NOMO-1 treated with DMSO at 0.1 percent for 48 hours (cell line): ENCODE data around the gene BBS9.

Source experiments
- DNase-seq: peaks from one replicate; lab custom pipeline; 2025; ENCODE audit not compliant: unreplicated experiment; lab: John Stamatoyannopoulos, UW

The BBS9 gene

DNA sequence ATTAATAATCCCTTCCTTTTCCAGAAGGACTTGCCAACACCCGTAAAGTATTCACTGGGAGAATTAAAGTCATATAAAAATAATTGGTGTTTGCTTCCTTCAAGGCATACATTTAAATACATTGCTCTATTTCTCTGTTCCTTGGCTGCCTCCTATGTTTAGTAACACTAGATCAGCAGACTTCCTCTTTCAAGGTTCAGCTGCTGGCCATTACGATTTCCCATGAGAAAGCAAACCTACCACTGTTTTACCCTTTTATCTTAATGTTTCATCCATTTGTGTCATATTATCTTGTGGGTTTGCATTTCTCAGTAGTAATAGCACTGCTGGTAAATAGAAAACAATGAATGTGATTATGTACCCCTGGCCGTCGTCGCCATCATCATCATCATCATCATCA lies 462.1 kb downstream of the BBS9 start:
- DNase-seq: peak; percentile 62

DNA sequence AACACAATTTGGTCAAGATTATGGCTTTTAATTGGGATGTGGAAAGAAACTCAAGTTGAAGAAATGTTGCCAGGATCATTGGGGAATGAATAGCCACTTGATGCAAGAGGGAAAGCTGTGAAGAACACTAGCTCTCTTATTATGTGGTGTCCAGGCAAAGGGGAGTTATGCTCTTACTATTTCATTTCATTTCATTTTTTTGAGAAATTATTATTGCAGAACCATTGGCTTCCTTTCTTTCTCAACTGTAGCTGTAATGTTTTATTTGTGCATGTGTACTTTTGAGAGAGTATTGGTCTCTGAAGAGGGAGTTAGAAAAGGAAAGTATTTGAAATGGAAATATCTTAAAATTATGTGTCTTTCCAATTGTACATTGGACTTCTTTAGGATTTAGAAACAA lies 463.4 kb downstream of the BBS9 start:
- DNase-seq: no peak

DNA sequence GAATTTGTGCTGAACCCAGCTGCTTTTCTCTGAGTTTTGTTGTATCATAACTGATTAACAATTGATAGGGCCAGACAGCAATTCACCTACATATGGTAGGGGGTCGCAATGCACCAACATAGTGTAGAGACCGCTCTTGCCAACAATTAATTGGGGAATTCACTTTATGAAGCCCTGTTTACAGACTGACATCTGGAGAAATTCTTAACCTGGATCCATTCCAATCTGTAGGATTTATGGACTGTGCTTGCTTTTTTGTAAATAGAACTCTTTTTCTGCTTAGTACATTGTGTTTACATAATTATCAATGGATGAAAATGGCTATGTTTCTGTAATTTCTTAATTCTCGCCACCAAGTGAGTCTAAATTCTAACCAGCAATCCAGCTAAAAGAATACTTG lies 464.2 kb downstream of the BBS9 start:
- DNase-seq: no peak

DNA sequence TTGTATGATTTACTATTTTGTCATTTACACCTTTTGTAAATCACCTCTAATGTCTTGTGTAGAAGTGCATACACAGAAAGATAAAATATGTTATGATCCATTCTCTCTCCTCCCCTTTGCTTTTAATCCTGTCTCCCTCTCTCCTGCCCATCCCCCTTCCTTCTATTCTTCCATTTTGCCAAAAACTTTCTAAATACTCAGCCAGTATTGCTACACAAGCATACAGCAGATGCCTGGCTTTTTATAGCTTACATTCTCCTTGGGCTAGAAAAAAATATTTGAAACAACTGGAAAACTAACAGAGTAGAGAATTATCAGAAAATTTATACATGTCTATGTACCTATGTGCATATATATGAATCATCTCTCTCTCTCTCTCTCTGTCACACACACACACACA lies 467.3 kb downstream of the BBS9 start:
- no peak for DNase-seq

DNA sequence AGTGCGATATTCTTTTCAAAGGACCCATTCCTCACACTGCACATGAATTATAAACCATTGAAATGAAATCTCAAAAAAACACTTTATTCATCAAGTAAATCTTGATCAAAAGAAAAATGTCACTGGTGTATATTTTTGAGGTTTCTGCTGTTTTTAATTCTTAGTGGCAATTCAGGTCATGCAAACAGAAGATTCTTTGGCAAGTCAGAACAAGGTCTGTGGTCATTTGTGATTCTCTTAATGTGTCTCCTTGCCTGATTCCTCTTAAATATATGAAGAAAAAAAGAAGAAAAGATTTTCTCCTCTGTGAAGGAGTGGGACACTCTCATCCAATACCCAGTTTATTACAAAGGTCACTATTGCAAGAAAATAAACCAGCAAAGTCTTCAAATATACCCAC lies 467.8 kb downstream of the BBS9 start:
- no peak for DNase-seq

DNA sequence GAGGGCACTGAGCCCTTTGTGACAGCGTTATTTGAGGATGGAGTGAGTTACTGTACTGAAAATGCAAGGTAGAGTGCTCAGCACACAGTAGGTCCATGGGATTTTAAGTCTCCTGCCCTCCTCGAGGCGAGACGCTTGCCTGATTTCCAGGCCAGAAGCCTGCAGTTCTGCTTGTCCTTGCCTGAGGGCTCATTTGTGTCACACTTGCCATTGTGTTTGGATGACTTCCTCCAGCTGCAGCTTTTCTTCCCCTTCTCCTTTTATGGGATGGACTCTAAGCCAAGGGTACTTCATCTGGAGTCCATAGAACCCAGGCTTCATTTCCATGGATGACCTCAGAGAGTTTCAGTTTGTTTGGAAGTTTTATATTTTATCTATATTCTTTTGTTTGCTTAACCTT lies 471.7 kb downstream of the BBS9 start:
- no peak for DNase-seq

DNA sequence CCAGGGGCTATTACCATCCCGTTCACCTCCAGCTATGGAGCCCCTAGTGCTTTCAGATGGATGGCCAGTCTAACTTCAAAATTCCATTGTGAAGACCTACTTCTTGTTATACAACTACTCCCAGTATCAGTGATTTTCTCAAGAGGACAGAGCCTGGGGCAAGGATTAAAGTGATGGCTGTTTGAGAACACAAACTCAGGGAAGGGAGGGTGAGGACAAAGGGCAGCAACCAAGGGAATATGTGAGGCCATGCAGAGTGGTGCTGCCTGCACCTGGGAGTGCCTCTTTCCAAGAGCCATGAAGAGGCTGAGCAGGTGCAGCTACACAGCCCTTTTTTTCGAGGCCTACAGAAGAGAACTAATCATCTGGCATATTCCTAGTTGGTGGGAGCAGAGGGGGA lies 472.5 kb downstream of the BBS9 start:
- DNase-seq: no peak

DNA sequence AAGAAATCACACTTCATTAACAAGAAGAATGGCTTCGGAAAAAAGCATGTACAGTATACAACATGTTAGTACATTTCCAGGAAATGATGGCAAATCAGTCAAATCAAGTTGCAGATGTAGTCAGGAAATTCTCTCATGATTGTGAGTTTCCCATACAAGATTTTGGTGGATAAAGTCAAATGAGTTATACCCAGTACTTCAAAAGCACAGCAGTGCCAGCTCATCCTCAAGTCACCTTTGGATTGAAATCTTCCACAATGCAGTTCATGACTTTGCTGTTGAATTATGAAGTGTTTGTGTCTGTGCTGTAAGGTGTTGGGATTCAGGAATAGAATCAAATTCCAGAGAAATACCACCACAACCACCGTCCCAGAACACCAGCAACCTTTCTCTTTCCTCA lies 474.7 kb downstream of the BBS9 start:
- no peak for DNase-seq

DNA sequence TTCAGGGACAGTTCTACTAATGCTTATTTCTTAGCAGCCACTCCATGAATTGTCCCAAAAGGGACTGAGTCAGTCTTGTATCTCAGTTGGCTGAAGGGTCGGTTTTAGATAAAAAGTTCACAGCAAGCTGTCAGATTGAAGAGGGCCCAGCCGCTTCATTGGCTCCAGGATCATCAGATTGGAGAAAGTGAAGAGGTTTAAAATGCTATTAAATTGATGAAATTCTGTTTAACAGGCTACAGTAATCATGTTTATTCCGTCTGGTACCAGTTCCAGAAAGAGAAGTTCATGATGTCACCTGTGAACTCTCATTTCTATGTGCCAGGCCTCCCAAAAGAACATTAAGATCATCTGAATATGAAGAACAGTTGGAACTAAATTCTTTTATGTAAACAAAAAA lies 481.6 kb downstream of the BBS9 start:
- DNase-seq: no peak

DNA sequence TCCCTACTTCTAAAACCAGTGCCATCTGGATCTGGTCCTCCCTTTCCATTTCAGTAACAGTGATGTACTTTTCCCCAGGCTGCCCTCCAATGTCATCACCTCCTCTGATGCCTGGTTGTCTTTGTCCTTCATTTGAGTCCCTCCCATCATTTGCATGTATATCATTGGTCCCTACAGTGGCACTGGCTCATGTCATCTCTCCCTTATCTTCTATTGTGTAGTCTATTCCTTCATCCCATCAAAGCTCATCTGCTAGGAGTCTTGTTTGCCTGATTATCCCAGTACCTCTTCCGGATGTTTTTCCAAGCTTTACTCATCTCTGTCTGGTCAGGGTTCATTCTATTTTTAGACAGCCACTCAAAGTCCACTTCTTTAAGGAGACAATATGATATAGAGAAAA lies 483.1 kb downstream of the BBS9 start:
- no peak for DNase-seq

DNA sequence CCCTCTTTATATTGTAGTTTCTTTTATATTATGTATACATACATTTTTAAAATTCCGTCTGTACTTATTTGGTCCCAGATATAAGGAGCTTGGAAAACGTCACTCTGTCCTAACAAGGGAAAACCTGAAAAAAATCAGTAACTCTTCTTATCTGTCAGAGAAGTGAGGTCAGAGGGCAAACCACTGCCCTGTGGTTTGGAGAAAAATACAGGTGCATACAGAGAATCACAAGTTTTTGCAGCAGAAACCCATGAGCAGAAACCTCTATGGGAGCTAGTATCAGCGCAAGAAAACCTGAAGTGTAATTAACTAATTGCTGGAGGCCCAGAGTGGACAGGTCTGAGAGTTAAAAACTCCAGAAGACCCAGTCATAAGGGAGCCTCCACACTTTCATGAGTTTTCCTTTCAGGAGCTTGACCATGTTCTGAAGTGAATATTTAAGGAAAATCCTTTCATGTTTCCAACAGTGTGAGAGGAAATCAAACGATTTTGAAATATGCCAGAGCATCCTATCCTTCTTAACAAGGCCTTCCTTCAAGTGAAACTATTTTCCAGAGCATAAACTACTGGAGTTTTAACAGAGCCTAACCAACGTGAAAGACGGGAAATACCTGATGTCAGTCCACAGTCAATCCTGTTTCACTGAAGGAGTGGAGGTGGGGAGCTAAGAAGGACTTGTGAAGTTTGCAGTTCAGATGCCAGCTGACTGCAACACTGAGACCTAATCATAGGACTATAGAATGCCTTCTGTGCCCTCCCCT lies 485.2 kb downstream of the BBS9 start:
- no peak for DNase-seq

DNA sequence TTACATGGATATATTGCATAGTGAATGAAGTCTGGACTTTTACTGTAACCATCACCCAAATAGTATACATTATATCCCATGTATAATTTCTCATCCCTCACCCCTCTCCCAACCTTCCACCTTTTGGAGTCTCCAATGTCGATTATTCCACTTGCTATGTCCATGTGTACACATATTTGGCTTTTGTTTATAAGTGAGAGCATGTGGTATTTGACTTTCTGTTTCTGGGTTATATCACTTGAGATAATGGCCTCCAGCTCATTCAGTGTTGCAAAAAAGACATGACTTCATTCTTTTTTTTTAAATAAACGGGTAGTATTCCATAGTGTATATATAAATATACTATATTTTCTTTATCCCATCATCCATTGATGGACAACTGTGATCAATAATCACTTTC lies 487.4 kb downstream of the BBS9 start:
- DNase-seq: no peak

DNA sequence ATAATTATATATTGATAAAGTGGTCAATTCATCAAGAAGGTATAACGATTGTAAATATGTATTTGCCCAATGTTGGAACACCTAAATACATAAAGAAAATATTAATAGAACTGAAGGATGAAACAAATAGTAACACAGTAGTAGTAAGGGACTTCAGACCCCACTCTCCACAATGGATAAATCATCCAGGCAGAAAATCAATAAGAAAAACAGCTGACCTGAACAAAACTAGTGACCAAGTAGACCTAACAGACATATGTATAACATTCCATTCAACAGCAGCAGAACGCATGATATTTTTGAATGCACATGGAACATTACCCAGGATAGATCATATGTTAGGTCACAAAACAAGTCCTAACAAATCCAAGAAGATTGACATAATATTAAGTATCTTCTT lies 489.9 kb downstream of the BBS9 start:
- no peak for DNase-seq

DNA sequence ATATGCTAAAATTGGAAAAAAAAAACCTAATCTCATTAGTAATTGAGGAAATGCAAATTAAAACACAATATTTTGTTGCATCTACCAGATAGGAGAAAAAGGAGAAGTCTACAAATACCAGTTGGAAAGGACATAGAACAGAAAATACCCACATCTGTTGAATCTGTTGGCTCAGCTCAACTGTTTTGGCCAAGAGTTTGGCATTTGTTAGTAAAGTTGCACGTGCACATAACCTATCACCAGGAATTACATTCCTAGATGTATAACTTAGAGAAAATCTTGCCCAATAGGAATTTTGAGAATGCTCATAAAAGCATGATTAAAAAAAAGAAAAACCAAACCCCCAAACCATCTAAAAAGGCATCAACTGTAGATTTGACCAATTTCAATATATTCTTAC lies 493.9 kb downstream of the BBS9 start:
- no peak for DNase-seq

DNA sequence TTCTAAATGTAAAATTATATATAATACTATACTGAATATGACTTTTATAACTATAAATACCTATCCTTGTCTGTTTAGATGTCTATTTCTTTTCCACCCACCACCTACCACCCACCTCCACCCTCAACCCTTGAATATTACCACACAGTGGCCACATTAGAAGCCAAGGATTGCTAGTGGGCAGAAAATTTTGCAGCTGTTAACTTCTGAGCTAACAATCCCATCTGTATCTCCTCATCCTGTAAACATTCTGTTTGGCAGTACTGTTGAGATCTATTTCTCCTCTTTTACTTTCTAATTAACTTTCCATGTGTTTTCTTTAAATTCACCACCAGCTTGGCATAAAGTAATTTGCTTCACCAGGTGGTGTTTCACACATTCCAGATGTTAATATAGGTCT lies 494.9 kb downstream of the BBS9 start:
- DNase-seq: no peak

DNA sequence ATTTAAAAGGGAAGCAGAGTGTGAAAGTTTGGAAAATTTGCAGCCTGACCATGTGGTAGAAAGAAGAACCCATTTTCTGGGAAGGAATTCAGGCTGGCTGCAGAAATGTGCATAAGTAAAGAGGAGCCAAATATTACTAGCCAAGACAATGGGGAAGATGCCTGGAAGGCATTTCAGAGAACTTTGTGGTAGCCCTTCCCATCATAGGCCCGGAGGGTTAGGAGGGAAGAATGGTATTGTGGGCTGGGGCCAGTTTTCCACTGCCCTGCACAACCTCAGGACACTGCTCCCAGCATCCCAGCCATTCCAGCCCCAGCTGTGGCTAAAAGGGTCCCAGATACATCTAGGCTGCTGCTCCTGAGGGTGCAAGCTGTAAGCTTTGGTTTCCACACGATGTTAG lies 497.5 kb downstream of the BBS9 start:
- no peak for DNase-seq

DNA sequence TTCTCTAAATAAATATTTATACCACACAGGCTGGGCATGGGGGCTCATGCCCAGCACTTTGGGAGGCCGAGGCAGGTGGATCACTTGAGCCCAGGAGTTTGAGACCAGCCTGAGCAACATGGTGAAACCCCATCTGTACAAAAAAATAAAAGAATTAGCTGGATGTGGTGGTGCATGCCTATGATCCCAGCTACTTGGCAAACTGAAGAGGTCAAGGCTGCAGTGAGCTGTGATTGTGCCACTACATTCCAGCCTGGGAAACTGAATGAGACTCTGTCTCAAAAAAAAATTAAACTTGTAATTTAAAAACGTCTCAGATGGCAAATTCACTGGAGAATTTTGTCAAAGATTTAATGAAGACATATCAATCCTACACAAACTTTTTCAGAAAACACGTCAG lies 498.4 kb downstream of the BBS9 start:
- DNase-seq: no peak

DNA sequence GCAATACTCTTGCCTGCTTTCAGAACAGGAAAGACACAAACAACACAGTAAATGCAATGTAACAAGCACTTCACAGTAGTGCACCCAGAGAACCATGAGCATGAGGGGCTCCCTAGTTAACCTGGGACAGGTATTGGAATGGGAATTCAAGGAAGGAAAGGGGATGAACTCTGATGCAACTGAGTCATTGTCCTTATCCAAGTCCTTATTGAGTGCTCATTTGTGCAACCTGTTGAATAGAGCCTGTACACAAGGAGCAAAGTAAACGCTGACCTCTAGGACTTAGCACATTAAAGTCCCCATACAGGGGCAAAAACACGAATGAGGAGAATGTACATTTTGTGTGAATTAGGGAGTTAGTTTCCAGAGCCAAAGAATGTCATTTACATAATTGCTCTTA lies 499.5 kb downstream of the BBS9 start:
- DNase-seq: no peak

DNA sequence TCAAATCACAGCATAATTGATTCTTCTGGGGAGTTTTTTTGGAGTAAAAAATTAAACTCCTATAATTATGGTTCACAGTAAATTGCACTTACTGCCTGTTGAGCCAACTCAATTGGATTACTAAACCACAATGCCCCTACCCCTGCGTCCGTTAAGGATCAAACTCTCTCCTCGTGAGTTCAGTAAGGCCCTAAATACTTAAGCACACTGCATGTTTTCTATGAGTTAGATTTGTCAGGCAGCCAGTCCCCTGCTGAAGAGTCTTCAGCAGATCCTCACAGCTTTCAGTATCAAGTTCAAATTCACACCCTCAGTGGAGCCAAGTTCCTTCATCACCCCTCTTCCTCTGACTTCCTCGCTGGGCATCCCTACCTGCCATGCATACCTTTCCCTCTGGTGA lies 501.0 kb downstream of the BBS9 start:
- no peak for DNase-seq

DNA sequence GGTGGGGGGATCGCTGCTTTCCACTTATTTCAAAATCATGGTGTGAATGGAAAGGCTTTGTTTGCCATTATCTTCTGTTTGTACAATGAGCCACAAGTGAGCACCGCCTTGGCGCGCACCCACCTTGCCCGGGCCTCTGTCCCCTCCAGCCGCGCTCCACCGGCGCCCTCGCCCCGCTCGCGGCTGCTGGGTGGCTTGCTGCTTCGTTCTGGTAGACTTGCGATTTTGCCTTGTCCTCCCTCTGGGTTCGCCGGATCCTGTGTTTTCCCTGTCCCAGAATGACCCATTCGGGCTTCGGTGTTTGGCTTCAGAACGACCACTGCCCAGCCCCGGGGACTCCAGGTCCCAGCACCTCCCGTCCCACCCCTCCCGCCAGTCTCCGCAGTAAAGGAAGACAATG lies 503.0 kb downstream of the BBS9 start:
- DNase-seq: no peak

DNA sequence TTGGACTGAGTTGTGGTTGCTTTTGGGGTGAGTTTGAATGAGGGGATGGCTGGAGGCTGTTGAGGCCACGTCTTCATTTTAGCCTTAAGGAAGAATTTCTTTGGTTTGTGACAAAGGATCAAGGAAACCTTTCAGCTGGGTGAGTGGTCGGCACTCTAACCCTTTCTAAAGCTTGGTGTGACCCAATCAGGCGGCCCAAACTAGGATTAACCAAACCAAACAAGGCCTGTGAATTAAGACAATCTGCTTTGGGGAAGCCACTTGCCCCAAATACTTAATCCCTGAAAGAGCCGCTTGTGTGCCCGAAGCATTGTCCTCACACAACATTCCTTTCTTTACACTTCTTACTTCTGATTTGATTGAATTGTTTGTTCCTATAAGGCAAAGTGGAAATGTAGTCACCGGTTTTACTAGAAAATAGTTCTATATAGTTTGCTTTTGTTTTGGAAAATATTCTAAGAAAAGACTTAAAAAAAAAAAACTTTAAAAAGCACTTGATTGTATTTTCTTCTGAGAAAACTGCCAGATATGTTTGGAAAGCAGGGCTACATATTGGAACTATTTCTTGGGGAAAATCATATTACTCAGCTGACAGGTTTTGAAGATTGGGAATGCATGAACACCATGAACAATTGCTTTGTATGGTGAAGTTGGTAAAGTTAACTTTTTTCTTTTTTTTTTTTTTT lies 503.6 kb downstream of the BBS9 start:
- DNase-seq: no peak

DNA sequence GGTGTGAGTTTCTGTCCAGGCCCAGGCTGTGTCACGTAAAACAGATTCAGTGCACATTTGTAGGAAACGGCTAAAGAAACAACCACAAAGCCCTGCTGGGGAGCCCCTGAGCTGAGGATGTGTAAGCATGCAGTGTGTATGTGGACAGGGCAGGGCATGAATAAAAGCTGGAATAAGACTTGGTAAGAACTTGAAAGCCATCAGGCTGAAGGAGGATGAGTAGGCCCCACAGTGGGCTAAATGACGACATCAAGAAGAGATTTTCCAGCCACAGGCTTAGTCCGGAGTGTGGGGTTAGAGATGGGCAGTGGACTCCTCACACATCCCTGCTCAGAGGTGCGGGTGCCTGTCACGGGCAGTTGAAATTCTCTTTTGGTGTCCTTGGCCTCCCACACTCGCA lies 505.2 kb downstream of the BBS9 start:
- DNase-seq: no peak

DNA sequence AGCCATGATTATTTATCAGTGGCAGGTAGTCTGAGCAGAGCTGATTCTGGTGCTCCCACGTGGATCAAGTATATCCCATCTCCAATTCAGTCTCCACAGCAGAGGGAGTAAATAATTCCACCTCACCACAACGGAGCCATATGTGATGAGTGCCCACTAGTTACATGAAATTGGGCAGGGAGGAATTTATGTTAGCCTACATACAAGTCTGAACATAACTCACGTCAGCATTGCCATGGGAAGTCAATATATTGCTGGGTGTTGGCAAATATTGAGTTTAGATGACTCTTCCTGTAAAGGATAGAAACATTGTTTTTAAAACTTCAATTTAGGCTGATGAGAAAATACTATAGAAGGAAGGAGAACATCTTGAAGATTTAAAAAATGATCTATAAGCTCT lies 507.0 kb downstream of the BBS9 start:
- no peak for DNase-seq
